Measurements from ENCODE around the gene PATL1. TPM values are rescaled to one million over a fixed set of nuclear protein-coding genes. Genes with fewer than 3 reads are reported as not detected.

The PATL1 gene
- total and polyA plus RNA-seq, 8 donors, result 27.8 to 45.0 (median 41.0) TPM

GRCh38 chr11:59674291-59674690, 5.5 kb upstream of the PATL1 start:
- Histone ChIP-seq H3K4me3 (no peak overlapping the region), H3K27ac (no peak overlapping the region), H3K9me3 (no peaks in the 10 kb centered on the region), H3K4me1 (peaks cover 5 to 11% of the 10 kb centered on the region in 2 donors), H3K27me3 (no peaks in the 10 kb centered on the region), H3K36me3 (no peaks in the 10 kb centered on the region)
- intact Hi-C loops (cut with DNase I), result no loop called here
- no peak for TF ChIP-seq CTCF (IDR thresholded peaks at IDR 0.05)
- ATAC-seq (no peak), DNase-seq (no peak)

- no peak for DNase-seq
- no peaks in the 10 kb centered on the region for H3K27me3 ChIP-seq
- H3K4me1 ChIP-seq, result peaks cover 5 to 11% of the 10 kb centered on the region in 2 donors
- no peak overlapping the region for H3K27ac ChIP-seq
- no peak overlapping the region for H3K4me3 ChIP-seq
- ATAC-seq, result no peak
- H3K36me3 ChIP-seq, result no peaks in the 10 kb centered on the region
- no peaks in the 10 kb centered on the region for H3K9me3 ChIP-seq
- intact Hi-C loops (cut with DNase I), result no loop called here
- TF ChIP-seq CTCF (IDR thresholded peaks at IDR 0.05), result no peak
Measured at GRCh38 chr11:59673291-59673690, 4.5 kb upstream of the PATL1 start.

GRCh38 chr11:59671471-59671870, 2.6 kb upstream of the PATL1 start:
- H3K27me3 ChIP-seq, result no peaks in the 10 kb centered on the region
- peaks cover 19 to 27% of the 10 kb centered on the region in 2 donors for H3K4me1 ChIP-seq
- no peak overlapping the region for H3K27ac ChIP-seq
- ATAC-seq (no peak), DNase-seq (no peak)
- H3K36me3 ChIP-seq, result peaks cover 0 to 3% of the 10 kb centered on the region in 2 donors
- H3K4me3 ChIP-seq, result no peak overlapping the region
- no peak for TF ChIP-seq CTCF (IDR thresholded peaks at IDR 0.05)
- no peaks in the 10 kb centered on the region for H3K9me3 ChIP-seq
- intact Hi-C loops (cut with DNase I), result no loop called here

- no peak for TF ChIP-seq CTCF (IDR thresholded peaks at IDR 0.05)
- H3K4me1 ChIP-seq, result peaks cover 19 to 45% of the 10 kb centered on the region in 2 donors
- H3K9me3 ChIP-seq, result no peaks in the 10 kb centered on the region
- peaks cover 0 to 21% of the 10 kb centered on the region in 2 donors for H3K36me3 ChIP-seq
- peak overlapping the region; percentile 38 to 89 for H3K4me3 ChIP-seq
- no peaks in the 10 kb centered on the region for H3K27me3 ChIP-seq
- intact Hi-C loops (cut with DNase I), result no loop called here
- H3K27ac ChIP-seq, result peak overlapping the region; percentile 98 to 99
- DNase-seq (peak in 3 of 4 donors; percentile 52 to 86 (median 61)), ATAC-seq (peak; percentile 52)
Measured at GRCh38 chr11:59669611-59670009, 773 bp upstream of the PATL1 start.

- DNase-seq (peak; percentile 38 to 85 (median 70)), ATAC-seq (peak; percentile 39)
- Histone ChIP-seq H3K4me3 (peak overlapping the region; percentile 77 to 89), H3K36me3 (peaks cover 0 to 34% of the 10 kb centered on the region in 2 donors), H3K9me3 (no peaks in the 10 kb centered on the region), H3K27ac (peak overlapping the region; percentile 98 to 99), H3K27me3 (no peaks in the 10 kb centered on the region), H3K4me1 (peaks cover 19 to 58% of the 10 kb centered on the region in 2 donors)
- TF ChIP-seq CTCF (IDR thresholded peaks at IDR 0.05), result no peak
- intact Hi-C loops (cut with DNase I), result no loop called here
Measured at GRCh38 chr11:59668188-59668949, 468 bp downstream of the PATL1 start.
